C1 segment of cervical spinal cord (tissue), 14 donors: ENCODE results near the gene SEC23A.

ENCODE experiments used
- DNase-seq, 14 donors: peaks; one replicate each; lab custom pipeline; 2025; lab: John Stamatoyannopoulos, UW

The SEC23A gene

DNA sequence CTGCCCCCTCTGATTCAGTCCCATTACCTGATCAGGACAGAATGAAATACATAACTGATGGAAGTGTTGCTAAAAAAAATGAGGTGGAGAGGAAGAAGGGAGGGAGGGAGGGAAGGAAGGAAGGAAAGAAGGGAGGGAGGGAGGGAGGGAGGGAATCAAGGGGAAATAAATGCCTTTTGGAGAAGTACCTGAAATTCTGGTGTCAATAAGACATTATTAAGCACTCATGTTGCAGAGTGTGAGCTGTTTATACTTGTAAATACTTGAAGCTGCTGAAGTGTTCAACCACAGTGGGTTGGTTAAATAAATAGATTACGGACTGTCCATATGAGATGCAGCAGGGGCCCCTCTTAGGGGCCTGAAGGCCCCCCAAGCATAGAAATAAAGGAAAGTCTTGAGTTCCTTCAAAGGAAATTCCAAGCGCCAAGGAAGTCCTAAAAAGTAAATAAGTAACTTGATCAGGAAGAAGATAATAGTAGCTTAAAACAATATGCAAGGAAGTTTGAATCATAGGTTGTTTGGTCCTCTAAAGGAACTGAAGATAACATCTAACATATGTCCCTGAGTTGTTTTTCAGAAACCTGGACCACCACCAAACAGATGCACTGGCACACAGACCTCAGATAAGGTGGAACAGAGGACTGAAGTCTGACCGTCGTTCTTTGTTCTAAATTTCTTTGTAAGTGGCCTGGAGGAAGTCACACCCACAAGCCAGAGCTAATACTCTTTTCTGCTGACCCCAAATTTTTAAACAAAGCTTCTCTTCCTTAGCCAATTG, 110.8 kb downstream of the SEC23A start:
- no peak for DNase-seq

DNA sequence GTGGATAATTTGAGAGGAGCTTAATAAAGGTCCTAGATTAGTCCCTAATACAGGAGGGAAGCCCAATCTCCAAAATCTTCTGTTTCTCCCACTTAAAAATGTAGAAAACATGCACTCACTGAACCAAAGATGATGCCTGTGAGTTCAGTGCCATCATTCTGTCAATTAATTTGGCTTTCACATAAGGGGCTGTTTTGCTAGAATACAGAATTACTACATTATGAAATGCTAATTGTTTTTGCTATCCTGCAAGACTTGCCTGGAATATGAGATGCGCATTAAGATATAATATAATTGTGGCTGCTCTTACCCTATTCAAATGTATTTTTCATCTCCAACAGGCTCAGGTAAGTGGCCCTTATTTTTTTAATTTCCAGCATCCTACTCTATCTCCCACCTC, 111.7 kb downstream of the SEC23A start:
- no peak for DNase-seq

DNA sequence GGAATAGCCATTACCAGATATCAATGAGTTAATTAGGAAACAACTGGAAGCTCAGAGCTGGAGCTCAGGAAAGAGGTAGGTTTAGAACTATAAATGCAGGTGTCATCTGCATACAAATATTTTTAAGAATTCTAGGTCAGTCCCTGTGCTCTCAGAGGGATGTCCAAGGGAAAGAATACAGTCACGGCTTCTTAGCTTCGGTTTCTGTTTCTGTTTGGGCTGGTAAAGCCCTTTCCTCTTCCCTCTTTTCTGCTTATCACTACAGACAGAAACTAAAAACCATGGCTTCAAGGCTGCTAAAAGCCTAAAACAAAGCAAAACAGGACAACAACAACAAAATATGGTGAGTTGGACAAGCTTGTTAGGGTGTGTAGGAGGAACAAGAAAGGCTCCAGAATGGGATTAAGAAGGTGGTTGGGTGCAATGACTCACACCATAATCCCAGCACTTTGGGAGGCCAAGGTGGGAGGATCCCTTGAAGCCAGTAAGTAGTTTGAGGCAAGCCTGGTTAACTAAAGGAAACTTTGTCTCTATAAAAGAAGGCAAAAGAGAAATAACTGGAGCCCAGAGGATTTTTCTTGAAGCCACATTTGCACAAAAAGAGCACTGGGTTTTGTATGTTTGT, 113.0 kb downstream of the SEC23A start:
- DNase-seq = no peak

DNA sequence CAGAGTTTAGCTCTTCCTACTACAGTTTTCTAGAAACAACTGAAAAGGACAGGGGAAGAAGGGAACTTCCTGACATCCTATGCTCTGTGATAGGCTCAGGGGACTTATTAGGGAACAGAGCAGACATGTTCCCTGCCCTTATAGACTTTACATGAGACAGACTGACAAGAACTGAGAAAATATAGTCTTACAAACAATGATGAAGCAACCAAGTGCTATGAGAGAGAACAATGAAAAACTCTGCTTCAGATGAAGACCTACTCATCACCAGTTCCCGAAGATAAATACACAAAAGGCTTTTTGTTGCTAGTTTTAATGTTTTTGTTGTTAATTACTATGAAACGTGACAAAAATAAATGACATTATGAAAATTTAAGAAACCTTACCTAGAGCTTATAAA, 115.3 kb downstream of the SEC23A start:
- DNase-seq = no peak

DNA sequence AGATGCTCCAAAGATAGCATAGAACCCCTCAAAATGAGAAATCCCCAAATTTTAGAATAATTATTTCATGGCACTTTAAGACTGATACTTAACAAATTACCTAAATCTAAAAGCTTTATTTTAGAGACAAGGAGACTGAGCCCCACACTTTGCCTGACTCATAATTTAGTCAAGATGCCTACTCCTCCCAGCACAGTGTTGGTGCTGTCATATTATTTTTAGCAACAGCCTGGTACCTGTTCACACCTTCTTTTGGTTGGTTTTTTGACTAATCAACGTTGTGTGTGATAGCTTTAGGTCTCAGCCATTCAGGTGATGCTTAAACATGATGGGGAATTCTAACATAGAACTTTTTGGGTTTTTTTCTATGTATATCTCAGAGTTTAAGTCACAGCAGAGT, 120.2 kb downstream of the SEC23A start:
- DNase-seq = no peak

DNA sequence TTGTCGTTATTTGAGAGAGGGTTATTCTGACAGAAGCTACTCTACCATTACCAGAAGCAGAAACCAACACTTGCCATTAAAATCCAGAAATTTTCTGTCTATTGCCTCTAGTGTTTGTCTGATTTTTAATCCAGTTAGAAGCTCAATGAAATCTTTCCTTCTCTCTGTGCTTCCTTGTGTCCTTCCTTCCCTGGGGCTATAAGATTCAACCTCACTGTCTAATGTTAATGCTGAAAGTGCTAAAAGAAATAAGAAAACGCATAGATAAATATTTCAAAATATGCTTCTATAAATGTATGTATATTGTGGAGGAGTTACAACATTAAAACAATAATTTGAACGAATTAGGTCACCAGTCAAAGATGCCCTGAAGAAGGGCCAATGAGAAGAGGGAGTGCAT, 120.8 kb downstream of the SEC23A start:
- no peak for DNase-seq
